CD4-positive, alpha-beta memory T cell (primary cell): ENCODE data around the gene ZNF747. TPM values are rescaled to one million over a fixed set of nuclear protein-coding genes. Genes with fewer than 3 reads are reported as not detected.
A peak's percentile ranks its signal among the peaks of the same experiment; 100 is the strongest.

ENCODE experiments used
- CTCF ChIA-PET: fragments of 350-600 bp; sonication (Branson Sonifier 250); formaldehyde crosslinking; loops from one replicate; lab custom pipeline; 2021; ENCODE audit warnings: inconsistent platforms; ENCODE audit not compliant: partially characterized antibody; lab: Charles Lee
- POLR2A ChIA-PET: fragments of 350-600 bp; sonication (Branson Sonifier 250); formaldehyde crosslinking; loops from one replicate; lab custom pipeline; 2021; ENCODE audit not compliant: partially characterized antibody; lab: Charles Lee
- DNase-seq, 5 donors: peaks; one replicate each; pipeline versions ENCODE4 v3.0.0 to v3.0.0-alpha.2; 2020 to 2022; ENCODE audit warnings: mixed read lengths in 1 of 5
- H3K27ac ChIP-seq: one replicate; pipeline ENCODE4 v1.7.0; 2013; ENCODE audit warnings: low read depth, low read length
- H3K27me3 ChIP-seq: 2 replicates; pipeline ENCODE4 v1.7.0; 2013; ENCODE audit warnings: mild to moderate bottlenecking, low read length, moderate library complexity; ENCODE audit not compliant: insufficient read depth
- H3K36me3 ChIP-seq: 2 replicates; pipeline ENCODE4 v1.7.0; 2013; ENCODE audit warnings: mild to moderate bottlenecking, low read length, moderate library complexity; ENCODE audit not compliant: insufficient read depth
- H3K4me1 ChIP-seq: 2 replicates; pipeline ENCODE4 v1.7.0; 2013; ENCODE audit warnings: mild to moderate bottlenecking, low read length, moderate library complexity; ENCODE audit not compliant: insufficient read depth
- H3K4me3 ChIP-seq, 2 donors: one replicate each; pipeline ENCODE4 v1.7.0; 2013; ENCODE audit warnings: low read length in 2 of 2, mild to moderate bottlenecking in 1 of 2
- H3K9me3 ChIP-seq, 2 donors: one replicate each; pipeline ENCODE4 v1.7.0; 2013; ENCODE audit warnings: low read length in 2 of 2, control low read depth in 1 of 2; ENCODE audit not compliant: control insufficient read depth in 1 of 2
- H3K27ac Mint-ChIP-seq, 7 donors: one replicate each; pipeline ENCODE4 v1.8.0; 2020 to 2021; ENCODE audit warnings: mixed read lengths in 7 of 7, mild to moderate bottlenecking in 6 of 7, inconsistent platforms in 3 of 7, moderate library complexity in 3 of 7
- H3K27me3 Mint-ChIP-seq, 2 donors: one replicate each; pipeline ENCODE4 v1.8.0; 2020 to 2021; ENCODE audit warnings: mixed read lengths in 2 of 2
- H3K36me3 Mint-ChIP-seq, 2 donors: one replicate each; pipeline ENCODE4 v1.8.0; 2020 to 2021; ENCODE audit warnings: mixed read lengths in 2 of 2, inconsistent platforms in 1 of 2, mild to moderate bottlenecking in 1 of 2
- H3K4me1 Mint-ChIP-seq, 4 donors: one replicate each; pipeline ENCODE4 v1.8.0; 2020 to 2021; ENCODE audit warnings: mixed read lengths in 4 of 4, mild to moderate bottlenecking in 1 of 4
- H3K4me3 Mint-ChIP-seq, 8 donors: one replicate each; pipeline ENCODE4 v1.8.0; 2020 to 2021; ENCODE audit warnings: mixed read lengths in 8 of 8, mild to moderate bottlenecking in 7 of 8, moderate library complexity in 6 of 8, inconsistent platforms in 3 of 8
- H3K9me3 Mint-ChIP-seq, 8 donors: one replicate each; pipeline ENCODE4 v1.8.0; 2020 to 2021; ENCODE audit warnings: mixed read lengths in 8 of 8, mild to moderate bottlenecking in 5 of 8, inconsistent platforms in 3 of 8, moderate library complexity in 1 of 8
- intact Hi-C: fragments of 100-400 bp; cut with micrococcal nuclease; formaldehyde crosslinking; loops from one replicate; pipeline ENCODE4 v1.15.1; 2023
- polyA plus RNA-seq, 2 donors: library from polyadenylated mRNA; unstranded; fragments of 300-500 nt; fragmentation: Illumina TruSeq; gene quantifications; one replicate each; pipeline ENCODE4 v1.2.3, GENCODE V29; 2021
- total RNA-seq, 2 experiments: library from RNA; stranded (reverse); gene quantifications; one replicate each; pipeline ENCODE4 v1.2.3, GENCODE V29; 2021

Gene ZNF747
- total and polyA plus RNA-seq, 4 experiments from 2014 or later, result 7.8 to 17.8 (median 12.2) TPM

- POLR2A ChIA-PET, result interaction anchor here (0.6 to 11.1 kb wide), 39 partner anchors 9 to 470 kb away, joined by 3 to 457 read pairs (median 5); partner anchors contain the start of genes DCTPP1, FBRS, ITGAL and PRR14
- Histone ChIP-seq H3K9me3 (no peaks in the 10 kb centered on the region), H3K27me3 (no peaks in the 10 kb centered on the region), H3K4me1 (peaks cover 29% of the 10 kb centered on the region), H3K4me3 (peak overlapping the region; percentile 86 to 92), H3K27ac (peak overlapping the region; percentile 91), H3K36me3 (no peaks in the 10 kb centered on the region)
- intact Hi-C loops, result loop anchor here (1.0 to 2.0 kb wide), 6 partner anchors 8 to 105 kb away; partner anchors contain the start of genes DCTPP1 and ZNF764
- no peaks in the 10 kb centered on the region for H3K27me3 Mint-ChIP-seq
- H3K4me3 Mint-ChIP-seq, result peak overlapping the region; percentile 87 to 99 (median 93)
- H3K4me1 Mint-ChIP-seq, result peaks cover 10 to 40% (median 23%) of the 10 kb centered on the region in 4 donors
- H3K27ac Mint-ChIP-seq, result peak overlapping the region; percentile 94 to 99 (median 97)
- no peaks in the 10 kb centered on the region for H3K9me3 Mint-ChIP-seq
- peaks cover 0 to 9% of the 10 kb centered on the region in 2 donors for H3K36me3 Mint-ChIP-seq
- DNase-seq, result peak; percentile 53 to 72 (median 55)
- CTCF ChIA-PET, result interaction anchor here (0.7 to 4.7 kb wide), 39 partner anchors 9 to 182 kb away, joined by 3 to 101 read pairs (median 6); partner anchors contain the start of genes DCTPP1, FBRS, ITGAL and PRR14
These were observed 1.1 kb upstream of the ZNF747 start for GRCh38 chr16:30535777-30536190.

GRCh38 chr16:30535106-30535776, 583 bp upstream of the ZNF747 start:
- Mint-ChIP-seq H3K27me3 (no peaks in the 10 kb centered on the region), H3K9me3 (no peaks in the 10 kb centered on the region), H3K4me3 (peak overlapping the region; percentile 87 to 99 (median 93)), H3K27ac (peak overlapping the region; percentile 94 to 99 (median 97)), H3K36me3 (peaks cover 0 to 11% of the 10 kb centered on the region in 2 donors), H3K4me1 (peaks cover 11 to 45% (median 26%) of the 10 kb centered on the region in 4 donors)
- Histone ChIP-seq H3K36me3 (no peaks in the 10 kb centered on the region), H3K4me3 (peak overlapping the region; percentile 86 to 92), H3K9me3 (no peaks in the 10 kb centered on the region), H3K27ac (peak overlapping the region; percentile 91), H3K4me1 (peaks cover 35% of the 10 kb centered on the region), H3K27me3 (no peaks in the 10 kb centered on the region)
- POLR2A ChIA-PET, result interaction anchor here (0.6 to 11.1 kb wide), 40 partner anchors 8 to 469 kb away, joined by 3 to 457 read pairs (median 6); partner anchors contain the start of genes DCTPP1, FBRS, ITGAL and PRR14
- intact Hi-C loops, result loop anchor here (1.0 to 2.0 kb wide), 6 partner anchors 8 to 105 kb away; partner anchors contain the start of genes DCTPP1 and ZNF764
- CTCF ChIA-PET, result interaction anchor here (0.6 to 4.7 kb wide), 42 partner anchors 8 to 182 kb away, joined by 3 to 101 read pairs (median 5); partner anchors contain the start of genes DCTPP1, FBRS, ITGAL and PRR14
- DNase-seq, result peak in 1 of 5 donors; percentile 71

GRCh38 chr16:30533748-30534367, 800 bp downstream of the ZNF747 start:
- H3K4me1 Mint-ChIP-seq, result peaks cover 18 to 52% (median 37%) of the 10 kb centered on the region in 4 donors
- Histone ChIP-seq H3K27ac (peak overlapping the region; percentile 91), H3K9me3 (no peaks in the 10 kb centered on the region), H3K27me3 (no peaks in the 10 kb centered on the region), H3K4me1 (peaks cover 48% of the 10 kb centered on the region), H3K36me3 (no peaks in the 10 kb centered on the region), H3K4me3 (peak overlapping the region in 1 of 2 donors; percentile 92)
- no peak for DNase-seq
- no peaks in the 10 kb centered on the region for H3K27me3 Mint-ChIP-seq
- H3K36me3 Mint-ChIP-seq, result peaks cover 0 to 14% of the 10 kb centered on the region in 2 donors
- H3K4me3 Mint-ChIP-seq, result peak overlapping the region; percentile 81 to 99 (median 91)
- H3K27ac Mint-ChIP-seq, result peak overlapping the region; percentile 90 to 98 (median 94)
- intact Hi-C loops, result loop anchor here (2.0 kb wide), 1 partner anchor 85 kb away; no protein-coding TSS in a partner anchor
- no peaks in the 10 kb centered on the region for H3K9me3 Mint-ChIP-seq
- ChIA-PET POLR2A (interaction anchor here (0.6 to 11.1 kb wide), 23 partner anchors 10 to 1712 kb away, joined by 3 to 457 read pairs (median 17); partner anchors contain the start of genes DCTPP1, FBRS, ITGAL and PRR14), CTCF (interaction anchor here (0.7 to 4.7 kb wide), 16 partner anchors 11 to 224 kb away, joined by 3 to 101 read pairs (median 12); partner anchors contain the start of genes DCTPP1, ZNF688 and ZNF764)

GRCh38 chr16:30533146-30533522, 1.5 kb downstream of the ZNF747 start:
- Histone ChIP-seq H3K27me3 (no peaks in the 10 kb centered on the region), H3K4me1 (peaks cover 53% of the 10 kb centered on the region), H3K36me3 (no peaks in the 10 kb centered on the region), H3K4me3 (no peak overlapping the region), H3K27ac (no peak overlapping the region), H3K9me3 (no peaks in the 10 kb centered on the region)
- H3K9me3 Mint-ChIP-seq, result no peaks in the 10 kb centered on the region
- H3K27ac Mint-ChIP-seq, result peak overlapping the region in 5 of 7 donors; percentile 15 to 92 (median 62)
- no peaks in the 10 kb centered on the region for H3K27me3 Mint-ChIP-seq
- intact Hi-C loops, result no loop called here
- ChIA-PET POLR2A (interaction anchor here (1.4 to 11.1 kb wide), 10 partner anchors 9 to 117 kb away, joined by 6 to 457 read pairs (median 28); partner anchors contain the start of genes DCTPP1, ITGAL, PRR14 and ZNF688), CTCF (interaction anchor here (1.0 to 4.2 kb wide), 4 partner anchors 25 to 84 kb away, joined by 5 to 101 read pairs (median 24); partner anchors contain the start of genes ZNF688 and ZNF764)
- no peak for DNase-seq
- peaks cover 20 to 58% (median 41%) of the 10 kb centered on the region in 4 donors for H3K4me1 Mint-ChIP-seq
- H3K4me3 Mint-ChIP-seq, result peak overlapping the region; percentile 55 to 99 (median 76)
- peaks cover 0 to 14% of the 10 kb centered on the region in 2 donors for H3K36me3 Mint-ChIP-seq

GRCh38 chr16:30532285-30533145, 2.1 kb downstream of the ZNF747 start:
- H3K36me3 Mint-ChIP-seq, result peaks cover 0 to 15% of the 10 kb centered on the region in 2 donors
- no peaks in the 10 kb centered on the region for H3K9me3 Mint-ChIP-seq
- Histone ChIP-seq H3K4me3 (no peak overlapping the region), H3K4me1 (peaks cover 59% of the 10 kb centered on the region), H3K9me3 (no peaks in the 10 kb centered on the region), H3K27me3 (no peaks in the 10 kb centered on the region), H3K27ac (no peak overlapping the region), H3K36me3 (no peaks in the 10 kb centered on the region)
- DNase-seq, result no peak
- peak overlapping the region in 5 of 8 donors; percentile 55 to 99 (median 76) for H3K4me3 Mint-ChIP-seq
- intact Hi-C loops, result no loop called here
- H3K4me1 Mint-ChIP-seq, result peaks cover 26 to 64% (median 47%) of the 10 kb centered on the region in 4 donors
- H3K27me3 Mint-ChIP-seq, result no peaks in the 10 kb centered on the region
- H3K27ac Mint-ChIP-seq, result peak overlapping the region in 2 of 7 donors; percentile 86 to 91
- ChIA-PET POLR2A (interaction anchor here (3.3 to 11.1 kb wide), 4 partner anchors 23 to 118 kb away, joined by 16 to 457 read pairs (median 64); partner anchors contain the start of genes PRR14, ZNF688, ZNF764 and ZNF785), CTCF (interaction anchor here (0.8 kb wide), 1 partner anchor 83 kb away, joined by 3 read pairs; no protein-coding TSS in a partner anchor)
